GM21723 (cell line): ENCODE data around the gene AP3B2.
"Not testable (repeated sequence)": the region's sequence is repeated elsewhere in the genome, so short reads cannot be mapped to it uniquely, and the experiment has no call there.

ENCODE experiments used
- ATAC-seq: cut with Tn5 transposase; IDR thresholded peaks from one replicate; pipeline ENCODE4 v1.9.1; 2021; ENCODE audit warnings: mild to moderate bottlenecking, moderate library complexity; ENCODE audit not compliant: unreplicated experiment

The AP3B2 gene, protein sequence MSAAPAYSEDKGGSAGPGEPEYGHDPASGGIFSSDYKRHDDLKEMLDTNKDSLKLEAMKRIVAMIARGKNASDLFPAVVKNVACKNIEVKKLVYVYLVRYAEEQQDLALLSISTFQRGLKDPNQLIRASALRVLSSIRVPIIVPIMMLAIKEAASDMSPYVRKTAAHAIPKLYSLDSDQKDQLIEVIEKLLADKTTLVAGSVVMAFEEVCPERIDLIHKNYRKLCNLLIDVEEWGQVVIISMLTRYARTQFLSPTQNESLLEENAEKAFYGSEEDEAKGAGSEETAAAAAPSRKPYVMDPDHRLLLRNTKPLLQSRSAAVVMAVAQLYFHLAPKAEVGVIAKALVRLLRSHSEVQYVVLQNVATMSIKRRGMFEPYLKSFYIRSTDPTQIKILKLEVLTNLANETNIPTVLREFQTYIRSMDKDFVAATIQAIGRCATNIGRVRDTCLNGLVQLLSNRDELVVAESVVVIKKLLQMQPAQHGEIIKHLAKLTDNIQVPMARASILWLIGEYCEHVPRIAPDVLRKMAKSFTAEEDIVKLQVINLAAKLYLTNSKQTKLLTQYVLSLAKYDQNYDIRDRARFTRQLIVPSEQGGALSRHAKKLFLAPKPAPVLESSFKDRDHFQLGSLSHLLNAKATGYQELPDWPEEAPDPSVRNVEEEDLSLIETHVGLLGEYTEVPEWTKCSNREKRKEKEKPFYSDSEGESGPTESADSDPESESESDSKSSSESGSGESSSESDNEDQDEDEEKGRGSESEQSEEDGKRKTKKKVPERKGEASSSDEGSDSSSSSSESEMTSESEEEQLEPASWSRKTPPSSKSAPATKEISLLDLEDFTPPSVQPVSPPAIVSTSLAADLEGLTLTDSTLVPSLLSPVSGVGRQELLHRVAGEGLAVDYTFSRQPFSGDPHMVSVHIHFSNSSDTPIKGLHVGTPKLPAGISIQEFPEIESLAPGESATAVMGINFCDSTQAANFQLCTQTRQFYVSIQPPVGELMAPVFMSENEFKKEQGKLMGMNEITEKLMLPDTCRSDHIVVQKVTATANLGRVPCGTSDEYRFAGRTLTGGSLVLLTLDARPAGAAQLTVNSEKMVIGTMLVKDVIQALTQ

DNA sequence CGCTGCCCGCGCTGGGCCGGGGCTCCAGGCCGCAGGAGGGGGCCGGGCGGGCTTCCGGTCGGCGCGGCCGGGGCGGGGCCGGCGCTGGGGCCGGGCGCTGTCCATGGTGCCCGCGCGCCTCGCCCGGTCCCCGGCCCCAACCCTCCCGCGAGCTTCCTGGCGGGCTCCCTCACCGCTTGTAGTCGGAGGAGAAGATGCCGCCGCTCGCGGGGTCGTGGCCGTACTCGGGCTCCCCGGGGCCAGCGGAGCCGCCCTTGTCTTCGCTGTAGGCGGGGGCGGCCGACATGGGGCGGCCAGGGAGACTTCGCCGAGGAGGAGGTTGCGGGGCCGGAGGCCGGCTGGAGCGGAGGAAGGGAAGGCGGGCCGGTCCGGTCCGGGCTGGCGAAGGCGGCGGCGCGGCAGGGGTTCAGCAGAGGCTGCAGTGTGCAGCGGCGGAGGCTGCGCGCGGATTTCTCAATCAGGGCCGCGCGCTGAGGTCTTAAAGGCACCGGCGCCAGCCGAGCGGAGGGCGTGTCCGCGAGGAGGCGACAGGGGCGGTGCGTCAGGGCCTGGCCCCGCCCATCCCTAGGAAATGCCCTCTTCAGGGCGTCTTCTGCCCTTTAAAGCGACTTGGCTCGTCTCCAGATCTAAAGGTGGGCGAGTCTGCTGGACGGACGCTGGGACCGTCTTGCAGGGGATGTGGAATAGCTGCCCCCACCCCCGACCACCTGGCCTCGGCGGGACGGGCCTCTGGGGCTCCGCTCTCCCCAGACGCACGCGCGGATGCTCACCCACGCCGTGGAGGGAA, at the start of gene AP3B2:
Gene AP3B2 (minus strand): TSS at position 455 of the 787 bp plus-strand sequence. CDS start 169 bp downstream, at position 286.
- ATAC-seq: peak; percentile 97

DNA sequence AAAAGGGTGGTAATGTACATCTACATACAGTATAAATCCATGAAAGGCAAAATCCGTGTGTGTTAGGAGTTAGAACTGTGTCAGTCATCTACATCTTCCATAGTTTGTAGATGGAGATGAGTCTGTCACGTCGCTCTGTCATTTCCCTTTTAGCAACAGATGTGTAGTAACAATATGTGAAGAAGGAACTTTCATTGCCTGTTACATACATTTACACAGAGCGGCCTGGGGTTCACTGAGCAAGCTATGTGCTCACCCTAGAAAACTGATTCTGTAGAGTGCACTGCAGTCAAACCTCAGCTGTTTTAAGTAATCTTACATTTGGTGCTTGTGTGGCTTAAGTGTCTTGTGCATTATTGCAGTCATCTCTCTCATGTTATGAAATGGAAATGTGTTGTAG, 41.6 kb upstream of the AP3B2 start:
- no peak for ATAC-seq

DNA sequence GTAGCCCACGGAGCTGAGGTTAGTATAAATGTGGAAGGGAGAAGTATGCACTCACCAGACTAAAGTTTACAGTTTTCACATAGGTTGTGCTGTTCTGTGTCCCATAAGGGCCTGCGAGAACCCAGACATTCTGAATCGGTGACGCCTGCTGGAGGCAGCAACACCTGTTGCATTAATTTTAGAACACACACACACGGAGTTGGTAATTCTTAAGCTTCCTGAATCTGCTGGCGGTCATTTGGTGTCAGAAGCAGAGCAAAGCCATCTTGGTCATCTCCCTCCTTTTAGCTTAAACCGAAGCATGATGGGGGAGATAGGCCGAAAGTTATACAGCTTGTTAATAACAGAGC, 41.1 kb upstream of the AP3B2 start:
- ATAC-seq: peak; percentile 45

GRCh38 chr15:82749951-82750830, 40.5 kb upstream of the AP3B2 start:
- peak; percentile 93 for ATAC-seq

DNA sequence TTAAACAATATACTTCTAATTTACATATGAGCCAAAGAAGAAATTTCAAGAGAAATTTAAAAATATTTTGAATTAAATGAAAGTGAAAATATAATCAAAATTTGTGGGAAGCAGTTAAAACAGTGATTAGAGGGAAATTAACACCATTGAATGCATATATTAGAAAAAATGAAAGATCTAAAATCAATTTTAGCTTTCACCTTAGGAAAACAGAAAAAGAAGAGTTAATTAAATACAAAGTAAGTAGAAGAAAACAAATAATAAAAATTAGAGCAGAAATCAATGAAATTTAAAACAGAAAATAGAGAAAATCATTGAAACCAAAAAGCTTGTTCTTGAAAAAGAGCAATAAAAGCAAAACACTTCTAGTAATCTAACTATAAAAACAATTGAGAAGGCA, 38.6 kb upstream of the AP3B2 start:
- ATAC-seq: no peak

GRCh38 chr15:82743810-82744209, 34.1 kb upstream of the AP3B2 start:
- ATAC-seq: no peak

DNA sequence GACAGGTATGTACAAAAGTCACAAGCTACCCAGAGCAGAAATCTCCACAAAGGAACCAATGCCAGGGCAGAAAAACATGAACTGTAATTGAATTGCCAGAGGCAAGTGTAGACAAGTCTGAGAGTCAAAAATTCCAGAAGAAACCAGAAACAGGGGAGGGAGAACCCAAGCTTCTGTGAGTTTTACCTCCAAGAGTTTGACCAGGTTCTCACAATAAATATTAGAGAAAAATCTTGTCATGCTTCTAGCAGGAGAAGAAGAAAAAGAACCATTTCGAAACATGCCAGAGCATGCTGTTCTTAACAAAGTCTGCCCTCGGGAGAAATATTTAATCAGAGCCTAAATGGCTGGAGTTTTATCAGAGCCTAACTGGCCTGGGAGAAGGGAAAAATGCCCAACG, 32.5 kb upstream of the AP3B2 start:
- no peak for ATAC-seq

DNA sequence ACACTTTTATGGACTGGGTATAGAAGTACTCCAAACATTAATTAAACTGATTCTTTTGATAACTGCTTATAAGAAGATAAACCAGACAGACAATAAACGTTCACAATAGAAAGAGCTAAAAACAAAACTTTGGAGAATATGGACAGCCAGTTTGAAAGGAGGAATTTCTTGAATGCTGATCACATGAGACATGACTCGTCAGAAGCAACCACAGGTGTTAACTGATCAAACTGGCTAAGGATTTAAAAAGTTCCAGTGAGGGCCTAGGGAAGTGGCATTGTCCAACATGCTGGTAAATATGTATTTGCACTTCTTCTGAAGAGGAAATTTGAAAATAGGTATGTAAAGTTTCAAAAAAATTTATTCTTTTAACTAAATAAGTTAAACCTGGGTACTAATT, 29.4 kb upstream of the AP3B2 start:
- ATAC-seq: no peak

DNA sequence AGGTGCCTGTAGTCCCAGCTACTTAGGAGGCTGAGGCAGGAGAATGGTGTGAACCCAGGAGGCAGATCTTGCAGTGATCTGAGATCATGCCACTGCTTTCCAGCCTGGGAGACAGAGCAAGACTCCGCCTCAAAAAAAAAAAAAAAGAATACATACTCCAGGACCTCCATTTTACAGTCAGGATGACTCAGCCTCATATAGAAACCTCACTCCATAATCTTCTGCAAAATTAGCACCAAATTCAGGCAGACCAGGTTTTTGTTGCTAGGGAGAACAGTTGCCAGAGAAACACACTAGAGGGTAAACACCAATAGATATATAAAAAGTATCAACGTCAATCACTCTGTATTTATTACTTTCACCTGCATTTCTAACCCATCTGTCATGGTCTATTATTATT, 28.3 kb upstream of the AP3B2 start:
- no peak for ATAC-seq

DNA sequence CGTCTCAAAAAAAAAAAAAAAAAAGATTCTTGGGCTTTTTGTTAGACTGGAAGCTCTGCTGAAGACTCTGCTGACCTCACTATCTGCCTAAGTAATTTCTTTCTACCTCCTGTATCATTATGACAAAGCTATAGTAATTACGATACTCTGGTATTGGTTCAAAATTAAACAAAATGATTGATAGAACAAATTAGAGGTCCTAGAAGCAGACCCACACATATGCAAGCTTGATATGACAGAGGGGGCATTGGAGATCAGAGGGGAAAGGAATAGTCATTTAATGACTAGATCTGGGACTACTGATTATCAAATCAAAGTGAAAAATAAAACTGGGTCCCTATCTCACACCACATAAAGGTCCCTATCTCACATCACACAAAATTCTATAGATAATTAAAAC, 21.9 kb upstream of the AP3B2 start:
- no peak for ATAC-seq

DNA sequence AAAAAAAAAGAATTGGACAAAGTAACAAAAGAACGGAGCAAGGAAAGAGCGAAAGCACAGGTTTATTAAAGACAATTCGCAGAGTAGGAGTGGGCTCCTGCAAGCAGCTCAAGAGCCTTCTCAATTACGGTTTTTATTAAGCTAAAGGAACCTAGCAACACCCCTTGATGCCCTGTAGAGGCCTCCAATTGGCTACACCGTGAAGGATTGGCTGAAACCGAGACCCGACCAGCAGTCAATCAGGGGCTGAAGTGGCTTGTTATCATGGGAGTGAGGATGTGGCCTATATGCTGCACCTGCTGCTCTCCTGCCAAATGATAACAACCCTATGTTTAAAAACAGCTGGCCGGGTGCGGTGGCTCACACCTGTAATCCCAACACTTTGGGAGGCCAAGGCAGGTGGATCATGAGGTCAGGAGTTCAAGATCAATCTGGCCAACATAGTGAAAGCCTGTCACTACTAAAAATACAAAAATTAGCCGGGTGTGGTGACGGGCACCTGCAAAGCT, 20.4 kb upstream of the AP3B2 start:
- ATAC-seq: no peak

- no peak for ATAC-seq
Measured at GRCh38 chr15:82726816-82727215, 17.1 kb upstream of the AP3B2 start.

DNA sequence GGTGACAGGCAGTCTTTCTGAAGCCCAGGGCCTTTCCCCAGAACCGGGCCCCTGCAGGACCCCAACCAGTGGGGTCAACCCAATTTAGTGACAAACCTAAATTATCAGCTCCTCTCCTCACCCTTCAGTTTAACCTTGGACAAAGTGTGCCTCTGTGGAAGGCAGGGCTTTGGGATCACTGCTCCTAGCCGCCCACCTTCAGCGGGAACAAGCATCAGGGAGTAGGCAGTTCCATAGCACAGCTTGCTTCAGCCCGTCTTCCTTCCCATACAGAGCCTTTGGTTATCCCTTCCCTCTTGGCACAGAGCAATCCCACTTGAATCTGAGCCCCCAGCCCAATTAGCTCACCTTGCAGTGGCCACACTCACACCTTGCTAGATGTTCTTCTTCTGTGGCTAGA, 5.3 kb upstream of the AP3B2 start:
- no peak for ATAC-seq

DNA sequence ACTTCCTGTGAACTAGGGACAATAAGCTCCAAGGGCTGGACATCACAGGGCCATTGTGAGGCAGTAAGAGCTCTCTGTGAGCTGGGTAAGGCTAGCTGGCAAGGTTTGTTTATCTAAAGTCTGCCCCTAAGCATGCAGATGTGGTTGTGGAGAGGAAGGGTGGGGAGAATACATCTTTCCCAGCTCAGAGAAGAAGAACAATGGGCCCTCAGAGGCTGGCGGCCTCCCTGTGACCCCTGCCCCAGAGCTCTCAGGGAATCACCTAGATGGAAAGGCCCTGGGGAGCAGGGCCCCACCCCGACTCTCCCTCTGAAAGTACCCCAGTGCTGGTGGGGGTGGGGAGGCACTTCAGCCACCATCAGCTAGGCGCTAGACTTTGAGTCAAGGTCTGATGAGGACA, 4.3 kb upstream of the AP3B2 start:
- no peak for ATAC-seq

- ATAC-seq: no peak
Measured at GRCh38 chr15:82712036-82712435, 2.4 kb upstream of the AP3B2 start.

DNA sequence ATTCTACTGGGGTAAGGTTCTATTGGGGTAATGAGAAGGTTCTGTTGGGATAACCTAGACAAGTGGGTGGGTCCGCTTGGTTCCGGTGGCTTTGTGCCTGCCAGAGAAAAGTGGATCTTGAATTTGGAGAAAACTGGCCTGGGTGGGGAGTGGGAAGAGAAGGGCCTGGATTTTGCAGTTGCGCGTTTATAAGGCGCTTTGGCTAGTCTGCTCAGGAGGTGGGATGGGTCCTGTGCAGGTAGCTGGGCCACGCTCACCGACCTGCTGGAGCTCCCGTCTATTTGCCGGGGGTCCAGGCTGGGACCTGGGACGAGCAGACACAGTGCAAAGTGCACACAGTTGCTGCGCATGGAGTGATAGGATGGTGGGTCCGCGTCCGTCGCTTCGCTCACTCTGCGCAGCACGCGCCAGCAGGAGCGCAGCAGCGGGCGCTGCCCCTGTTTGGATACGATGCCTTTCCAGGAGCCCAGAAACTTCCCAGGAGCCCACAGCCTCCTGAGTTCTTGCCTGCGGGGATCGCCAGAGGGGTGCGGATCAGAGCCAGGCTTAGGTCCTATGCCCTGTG, 1.3 kb upstream of the AP3B2 start:
- no peak for ATAC-seq

GRCh38 chr15:82710208-82710555, 507 bp upstream of the AP3B2 start:
- no peak for ATAC-seq

- no peak for ATAC-seq
Measured at GRCh38 chr15:82709081-82709420, 624 bp downstream of the AP3B2 start.

GRCh38 chr15:82705856-82706255, 3.8 kb downstream of the AP3B2 start:
- not testable (repeated sequence) for ATAC-seq

DNA sequence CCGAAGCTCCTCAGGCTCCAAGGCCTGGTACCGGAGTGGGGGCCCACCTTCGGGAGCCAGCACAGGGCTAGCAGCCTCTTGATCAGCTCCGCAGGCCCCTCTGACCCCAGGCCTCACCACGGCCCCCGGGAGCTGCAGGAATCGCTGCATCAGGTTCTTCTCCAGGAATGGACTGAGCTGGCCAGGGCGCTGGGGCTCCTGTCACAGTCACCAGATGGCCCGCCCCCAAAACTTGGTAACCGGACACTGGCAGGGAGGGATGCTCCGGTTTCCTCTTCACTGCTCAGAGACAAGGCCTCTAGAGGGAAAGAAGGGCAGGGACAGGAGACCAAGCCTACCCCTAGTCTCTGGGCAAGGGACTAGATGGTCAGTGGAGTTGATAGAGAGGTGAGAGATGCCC, 9.9 kb downstream of the AP3B2 start:
- ATAC-seq: no peak
